ENCODE measurements around the gene CDYL2. TPM values are rescaled to one million over a fixed set of nuclear protein-coding genes. Genes with fewer than 3 reads are reported as not detected.

CDYL2 gene
- total and polyA plus RNA-seq, 2 donors (not counting 3 experiments of a cell fraction or from before 2014, with no cell fraction given), result 7.1 to 71.3 TPM

GRCh38 chr16:80695020-80695419 lies 109.4 kb downstream of the CDYL2 start:
- no peak overlapping the region for H3K27ac ChIP-seq (ENCODE audit: insufficient read depth, low read depth, low read length)
- no peaks in the 10 kb centered on the region for H3K9me3 ChIP-seq (replicated peaks; ENCODE audit: control insufficient read depth, insufficient read depth, low read length)
- intact Hi-C loops (cut with micrococcal nuclease), result no loop called here
- no peak overlapping the region for H3K4me3 ChIP-seq (replicated peaks in 1 of 3; ENCODE audit: insufficient read depth in 1 of 3, low read depth in 1 of 3, low read length in 3 of 3)
- H2AFZ ChIP-seq (ENCODE audit: low read depth, low read length), result no peak overlapping the region
- peaks cover 13% of the 10 kb centered on the region for H4K20me1 ChIP-seq (replicated peaks; ENCODE audit: control insufficient read depth, extremely low read depth, insufficient read depth, low read length)
- H3K36me3 ChIP-seq (ENCODE audit: control insufficient read depth in 2 of 2, extremely low read depth in 1 of 2, insufficient read depth in 2 of 2, low read length in 2 of 2), result no peaks in the 10 kb centered on the region
- BruUV-seq (replicated peaks), result no TSS peak
- H3K27me3 ChIP-seq (ENCODE audit: control insufficient read depth in 2 of 2, insufficient read depth in 2 of 2, low read length in 2 of 2), result no peaks in the 10 kb centered on the region
- POLR2A ChIA-PET, result no interaction called here
- no peak for DNase-seq (ENCODE audit: low read depth, low spot score)
- no peak overlapping the region for H3K4me2 ChIP-seq (ENCODE audit: insufficient read depth, low read length)
- no peak for TF ChIP-seq FOS (IDR thresholded peaks at IDR 0.05; ENCODE audit: borderline replicate concordance, insufficient read depth, low read length)
- TF ChIP-seq MAX (IDR thresholded peaks at IDR 0.05; ENCODE audit: insufficient read depth, insufficient read length), result no peak
- no peak for TF ChIP-seq EZH2 (IDR thresholded peaks at IDR 0.05; ENCODE audit: borderline replicate concordance, low read depth, low read length, severe bottlenecking)
- TF ChIP-seq POLR2AphosphoS5 (IDR thresholded peaks at IDR 0.05; ENCODE audit: insufficient read depth, low read depth, low read length), result no peak
- no peak for TF ChIP-seq POLR2A (IDR thresholded peaks at IDR 0.05; ENCODE audit: low read depth, low read length)
- TF ChIP-seq JUN (IDR thresholded peaks at IDR 0.05; ENCODE audit: borderline replicate concordance, insufficient read depth, insufficient read length, low read depth), result no peak
- no peak for TF ChIP-seq MYC (IDR thresholded peaks at IDR 0.05; ENCODE audit: low read depth, low read length)
- TF ChIP-seq, protein P1, sequence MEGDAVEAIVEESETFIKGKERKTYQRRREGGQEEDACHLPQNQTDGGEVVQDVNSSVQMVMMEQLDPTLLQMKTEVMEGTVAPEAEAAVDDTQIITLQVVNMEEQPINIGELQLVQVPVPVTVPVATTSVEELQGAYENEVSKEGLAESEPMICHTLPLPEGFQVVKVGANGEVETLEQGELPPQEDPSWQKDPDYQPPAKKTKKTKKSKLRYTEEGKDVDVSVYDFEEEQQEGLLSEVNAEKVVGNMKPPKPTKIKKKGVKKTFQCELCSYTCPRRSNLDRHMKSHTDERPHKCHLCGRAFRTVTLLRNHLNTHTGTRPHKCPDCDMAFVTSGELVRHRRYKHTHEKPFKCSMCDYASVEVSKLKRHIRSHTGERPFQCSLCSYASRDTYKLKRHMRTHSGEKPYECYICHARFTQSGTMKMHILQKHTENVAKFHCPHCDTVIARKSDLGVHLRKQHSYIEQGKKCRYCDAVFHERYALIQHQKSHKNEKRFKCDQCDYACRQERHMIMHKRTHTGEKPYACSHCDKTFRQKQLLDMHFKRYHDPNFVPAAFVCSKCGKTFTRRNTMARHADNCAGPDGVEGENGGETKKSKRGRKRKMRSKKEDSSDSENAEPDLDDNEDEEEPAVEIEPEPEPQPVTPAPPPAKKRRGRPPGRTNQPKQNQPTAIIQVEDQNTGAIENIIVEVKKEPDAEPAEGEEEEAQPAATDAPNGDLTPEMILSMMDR (IDR thresholded peaks at IDR 0.05; ENCODE audit: extremely low read depth in 1 of 2, insufficient read depth in 1 of 2, low read depth in 1 of 2, low read length in 2 of 2), result no peak
- no peak for TF ChIP-seq GATA2 (IDR thresholded peaks at IDR 0.05; ENCODE audit: insufficient read depth, insufficient read length, low read depth, low read length)
- H3K4me1 ChIP-seq (ENCODE audit: control insufficient read depth, extremely low read depth, insufficient read depth, low read length), result no peaks in the 10 kb centered on the region
- H3K9ac ChIP-seq (replicated peaks; ENCODE audit: extremely low read depth, insufficient read depth, low read length), result no peak overlapping the region
- FAIRE-seq, result no peak
- H3K79me2 ChIP-seq (ENCODE audit: control insufficient read depth, insufficient read depth, low read length), result peaks cover 92% of the 10 kb centered on the region
- H3K9me1 ChIP-seq (replicated peaks; ENCODE audit: control insufficient read depth, extremely low read depth, insufficient read depth, low read length), result no peaks in the 10 kb centered on the region
- CTCF ChIA-PET, result no interaction called here
- dilution Hi-C loops (cut with MboI; ENCODE audit: extremely low pct_ligation_motif_present, low sequenced_read_pairs), result no loop called here
